ENCODE measurements around the gene DNAH6. TPM values are rescaled to one million over a fixed set of nuclear protein-coding genes. Genes with fewer than 3 reads are reported as not detected.

The DNAH6 gene
- total RNA-seq, 1 donor from 2014 or later, result 1.1 TPM

DNA sequence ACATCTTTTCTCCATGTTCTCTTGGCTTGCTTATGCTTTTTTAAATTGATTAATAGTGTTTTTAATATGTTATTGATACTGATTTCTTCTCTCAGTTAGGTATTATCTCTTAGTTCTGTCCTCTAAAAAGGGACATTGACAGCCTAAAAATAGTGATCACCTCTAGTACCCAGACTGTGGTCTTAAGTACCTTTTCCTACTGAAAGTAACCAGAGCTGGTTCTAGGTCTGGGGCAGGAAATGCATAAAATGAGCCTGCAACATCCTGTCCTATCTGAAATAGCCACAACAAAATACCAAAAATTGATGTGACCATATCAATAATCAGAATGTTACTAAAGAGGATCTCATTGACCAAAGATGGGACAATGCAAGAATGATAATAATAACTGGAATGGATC, 113.3 kb downstream of the DNAH6 start:
- intact Hi-C loops (cut with DNase I), result no loop called here

DNA sequence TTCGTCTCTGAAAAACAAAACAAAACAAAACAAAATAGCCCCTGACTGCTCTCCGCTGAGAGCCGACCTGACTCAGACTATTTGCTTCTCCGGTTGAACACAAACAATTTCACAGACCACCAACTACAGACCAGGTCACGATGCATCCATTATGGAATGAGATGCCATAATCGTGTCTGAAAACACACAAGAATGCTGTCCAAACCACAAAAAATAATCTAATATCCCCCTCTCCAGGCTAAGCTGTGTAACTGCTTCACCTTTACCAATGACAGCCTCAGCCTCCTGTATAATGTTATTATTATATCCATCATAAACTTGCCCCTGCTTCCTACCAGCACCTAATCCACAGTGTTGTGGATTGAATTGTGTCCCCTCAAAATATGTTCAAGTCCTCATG, 114.7 kb downstream of the DNAH6 start:
- no peaks in the 10 kb centered on the region for H3K27me3 ChIP-seq
- intact Hi-C loops (cut with DNase I), result no loop called here
- H3K9me3 ChIP-seq, result no peaks in the 10 kb centered on the region
- no peaks in the 10 kb centered on the region for H3K36me3 ChIP-seq
- TF ChIP-seq, protein P1, sequence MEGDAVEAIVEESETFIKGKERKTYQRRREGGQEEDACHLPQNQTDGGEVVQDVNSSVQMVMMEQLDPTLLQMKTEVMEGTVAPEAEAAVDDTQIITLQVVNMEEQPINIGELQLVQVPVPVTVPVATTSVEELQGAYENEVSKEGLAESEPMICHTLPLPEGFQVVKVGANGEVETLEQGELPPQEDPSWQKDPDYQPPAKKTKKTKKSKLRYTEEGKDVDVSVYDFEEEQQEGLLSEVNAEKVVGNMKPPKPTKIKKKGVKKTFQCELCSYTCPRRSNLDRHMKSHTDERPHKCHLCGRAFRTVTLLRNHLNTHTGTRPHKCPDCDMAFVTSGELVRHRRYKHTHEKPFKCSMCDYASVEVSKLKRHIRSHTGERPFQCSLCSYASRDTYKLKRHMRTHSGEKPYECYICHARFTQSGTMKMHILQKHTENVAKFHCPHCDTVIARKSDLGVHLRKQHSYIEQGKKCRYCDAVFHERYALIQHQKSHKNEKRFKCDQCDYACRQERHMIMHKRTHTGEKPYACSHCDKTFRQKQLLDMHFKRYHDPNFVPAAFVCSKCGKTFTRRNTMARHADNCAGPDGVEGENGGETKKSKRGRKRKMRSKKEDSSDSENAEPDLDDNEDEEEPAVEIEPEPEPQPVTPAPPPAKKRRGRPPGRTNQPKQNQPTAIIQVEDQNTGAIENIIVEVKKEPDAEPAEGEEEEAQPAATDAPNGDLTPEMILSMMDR (IDR thresholded peaks at IDR 0.05), result peak; percentile 51
- no peaks in the 10 kb centered on the region for H3K4me1 ChIP-seq
- ATAC-seq, result peak; percentile 76
- no peak overlapping the region for H3K27ac ChIP-seq
- H3K4me3 ChIP-seq, result no peak overlapping the region
- DNase-seq, result no peak

More for the DNA sequence above, 113.3 kb downstream of the DNAH6 start:
- Histone ChIP-seq H3K27me3 (no peaks in the 10 kb centered on the region), H3K36me3 (no peaks in the 10 kb centered on the region), H3K4me3 (no peak overlapping the region), H3K9me3 (no peaks in the 10 kb centered on the region), H3K27ac (no peak overlapping the region), H3K4me1 (no peaks in the 10 kb centered on the region)
- ATAC-seq (no peak), DNase-seq (no peak)
- TF ChIP-seq, protein P1 (IDR thresholded peaks at IDR 0.05), result no peak

DNA sequence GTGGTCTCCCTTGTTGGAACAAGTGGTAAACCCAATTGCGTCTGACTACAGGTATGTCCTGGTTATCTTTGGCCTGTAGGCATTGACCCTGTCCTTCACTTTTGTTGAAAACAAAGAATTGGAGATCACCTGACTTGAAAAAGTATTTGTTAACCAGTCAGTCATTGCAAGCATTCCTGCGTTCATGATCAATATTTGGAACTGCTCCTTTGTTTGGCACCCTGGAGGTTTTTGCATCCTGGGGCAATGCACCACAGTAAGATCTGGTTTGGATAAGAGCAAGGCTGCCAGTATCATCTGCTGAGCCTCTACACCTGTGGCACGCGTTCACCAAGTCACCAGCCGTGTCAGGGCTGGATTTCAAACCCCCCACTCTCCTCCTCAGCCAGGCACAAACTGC, 115.7 kb downstream of the DNAH6 start:
- intact Hi-C loops (cut with DNase I), result no loop called here
- TF ChIP-seq, protein P1 (IDR thresholded peaks at IDR 0.05), result no peak
- H3K4me1 ChIP-seq, result no peaks in the 10 kb centered on the region
- no peak overlapping the region for H3K27ac ChIP-seq
- no peaks in the 10 kb centered on the region for H3K9me3 ChIP-seq
- H3K36me3 ChIP-seq, result no peaks in the 10 kb centered on the region
- no peaks in the 10 kb centered on the region for H3K27me3 ChIP-seq
- no peak for DNase-seq
- no peak overlapping the region for H3K4me3 ChIP-seq
- no peak for ATAC-seq

DNA sequence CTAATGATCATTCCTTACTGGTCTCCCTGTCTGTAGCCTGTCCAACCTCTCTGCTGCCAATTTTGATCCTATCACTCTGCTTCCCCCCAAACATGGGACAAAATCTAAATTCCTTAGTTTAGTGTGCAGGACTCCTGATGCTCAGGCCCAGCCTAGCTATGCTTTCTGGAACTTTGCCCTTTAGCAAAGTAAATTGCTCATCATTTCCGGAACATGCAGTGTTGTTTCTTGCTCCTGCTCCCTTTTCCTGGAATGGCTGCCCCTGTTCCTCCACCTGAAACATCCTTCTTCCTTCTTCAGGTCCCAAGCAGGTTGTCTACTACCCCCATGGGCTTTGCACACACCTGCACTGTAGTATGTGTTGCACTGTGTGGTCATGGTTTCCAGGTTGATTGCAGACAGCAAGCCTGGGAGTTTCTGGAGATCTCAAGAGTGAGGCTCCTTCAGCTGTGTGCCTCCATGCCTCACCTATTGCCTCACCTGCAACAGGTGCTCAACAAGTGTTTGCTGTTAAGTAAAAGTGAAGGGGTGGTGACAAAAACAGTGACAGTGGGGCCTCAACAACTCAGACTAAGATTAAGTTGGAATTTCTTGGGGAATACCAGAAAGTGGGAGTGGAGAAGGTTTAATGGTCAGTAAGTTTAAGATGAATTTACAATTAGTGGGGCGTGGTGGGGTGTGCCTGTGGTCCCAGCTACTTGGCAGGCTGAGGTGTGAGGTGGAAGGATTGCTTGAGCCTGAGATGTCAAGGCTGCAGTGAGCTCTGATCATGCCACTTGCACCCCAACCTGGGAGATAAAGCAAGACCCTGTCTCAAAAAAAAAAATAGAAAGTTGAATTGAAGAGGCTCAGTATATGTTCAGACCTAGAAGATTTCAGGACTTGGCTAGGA, 120.0 kb downstream of the DNAH6 start:
- no peaks in the 10 kb centered on the region for H3K36me3 ChIP-seq
- H3K27ac ChIP-seq, result no peak overlapping the region
- H3K9me3 ChIP-seq, result no peaks in the 10 kb centered on the region
- no peaks in the 10 kb centered on the region for H3K27me3 ChIP-seq
- DNase-seq, result no peak
- intact Hi-C loops (cut with DNase I), result no loop called here
- H3K4me1 ChIP-seq, result no peaks in the 10 kb centered on the region
- no peak overlapping the region for H3K4me3 ChIP-seq
- TF ChIP-seq, protein P1 (IDR thresholded peaks at IDR 0.05), result no peak
- ATAC-seq, result peak; percentile 75

DNA sequence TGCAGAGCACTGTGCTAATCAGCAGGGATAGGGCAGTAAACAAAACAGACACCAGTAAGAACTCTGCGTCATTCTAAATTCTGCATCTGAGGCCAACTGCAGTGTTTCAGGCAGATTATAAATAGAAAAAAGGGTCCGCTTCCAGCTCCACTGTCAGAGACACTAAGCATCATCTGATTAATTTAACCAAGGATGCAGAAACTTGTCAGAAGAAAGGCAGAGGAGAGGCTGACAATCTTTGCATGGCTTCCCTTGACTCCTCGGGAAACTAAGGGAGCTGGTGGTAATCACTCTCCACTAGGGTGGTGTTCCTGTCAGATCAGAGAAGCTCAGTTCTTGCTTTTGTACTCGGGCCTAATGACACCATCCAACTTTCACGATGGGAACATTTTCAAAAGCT, 123.5 kb downstream of the DNAH6 start:
- DNase-seq, result no peak
- H3K27me3 ChIP-seq, result no peaks in the 10 kb centered on the region
- intact Hi-C loops (cut with DNase I), result no loop called here
- no peak overlapping the region for H3K4me3 ChIP-seq
- no peaks in the 10 kb centered on the region for H3K9me3 ChIP-seq
- TF ChIP-seq, protein P1 (IDR thresholded peaks at IDR 0.05), result no peak
- no peaks in the 10 kb centered on the region for H3K36me3 ChIP-seq
- H3K4me1 ChIP-seq, result no peaks in the 10 kb centered on the region
- ATAC-seq, result no peak
- H3K27ac ChIP-seq, result no peak overlapping the region
